K562 (cell line): ENCODE results near the gene NAXE. TPM values are rescaled to one million over a fixed set of nuclear protein-coding genes. Genes with fewer than 3 reads are reported as not detected.
A peak's percentile ranks its signal among the peaks of the same experiment; 100 is the strongest.

Experiments used
- ARNT ChIP-seq, 2 experiments: fragments of 450-650 bp; IDR thresholded peaks; 2 replicates each; pipeline ENCODE4 v1.6.1; 2016; ENCODE audit warnings: mild to moderate bottlenecking in 1 of 2
- ETV1 ChIP-seq: fragments of 450-650 bp; conservative IDR thresholded peaks from 2 replicates; pipeline ENCODE4 v1.6.1; 2016; ENCODE audit warnings: missing genetic modification characterization, control low read depth, low read depth, missing compliant biosample characterization
- MCM2 ChIP-seq: fragments of 450-650 bp; IDR thresholded peaks from 2 replicates; pipeline ENCODE4 v1.6.1; 2017; ENCODE audit warnings: low read depth, mild to moderate bottlenecking
- NCOA2 ChIP-seq, 2 experiments: fragments of 450-650 bp; IDR thresholded peaks; 2 replicates each; pipeline ENCODE4 v1.6.1; 2018; ENCODE audit warnings: mild to moderate bottlenecking in 2 of 2, moderate library complexity in 1 of 2; ENCODE audit not compliant: partially characterized antibody in 2 of 2
- NRF1 ChIP-seq, 2 experiments: fragments of 450-650 bp; IDR thresholded peaks in 1 of 2; conservative IDR thresholded peaks in 1 of 2; 2 replicates each; pipeline ENCODE4 v1.6.1; 2014; ENCODE audit warnings: mild to moderate bottlenecking in 2 of 2
- RBM25 ChIP-seq: fragments of 200-400 bp; formaldehyde crosslinking; IDR thresholded peaks from 2 replicates; pipeline ENCODE4 v1.6.1; 2018; ENCODE audit warnings: low read length, low read depth, moderate library complexity; ENCODE audit not compliant: severe bottlenecking
- TSC22D4 ChIP-seq: fragments of 450-650 bp; IDR thresholded peaks from 2 replicates; pipeline ENCODE4 v1.6.1; 2016; ENCODE audit warnings: missing genetic modification characterization, missing biosample characterization, control low read depth
- ZNF695 ChIP-seq: fragments of 450-650 bp; formaldehyde crosslinking; IDR thresholded peaks from 2 replicates; pipeline ENCODE4 v1.4.0; 2020; ENCODE audit warnings: mild to moderate bottlenecking, moderate library complexity
- polyA plus RNA-seq, 8 experiments: library from polyadenylated mRNA; depleted of rRNA in 4 of 8; stranded (reverse) in 5 of 8; unstranded in 3 of 8; fragments of >200 nt; fragmentation: Nextera tagmentation in 2 of 8; fragmentation: Illumina TruSeq in 1 of 8; extraction: Ambion mirVana in 2 of 8; extraction: Trizol in 1 of 8; gene quantifications; 2 replicates each; pipeline versions ENCODE4 v1.2.1 to v1.2.3, GENCODE V29; 2011 to 2014; ENCODE audit warnings: inconsistent platforms in 1 of 8, missing spikeins in 1 of 8
- total RNA-seq, 7 experiments: library from RNA; depleted of rRNA in 6 of 7; stranded (reverse); fragments of >200 nt in 6 of 7; fragmentation: Illumina TruSeq in 2 of 7; extraction: Trizol in 2 of 7; gene quantifications; 2 replicates each; pipeline versions ENCODE4 v1.2.1 to v1.2.3, GENCODE V29; 2011 to 2021; ENCODE audit warnings: low replicate concordance in 1 of 7
- TF ChIP-seq, protein P1 (sequence below), 2 experiments: IDR thresholded peaks; 2 replicates each; pipeline ENCODE4 v1.6.1; 2012; ENCODE audit warnings: improper control_type of control experiment in 2 of 2, low read depth in 2 of 2, low read length in 2 of 2, borderline replicate concordance in 1 of 2
- TF ChIP-seq, protein P2 (sequence below): fragments of 250-450 bp; sonication (Bioruptor Pico); IDR thresholded peaks from 2 replicates; pipeline ENCODE4 v1.4.0; 2020
- TF ChIP-seq, protein P3 (sequence below), 2 experiments: fragments of 450-650 bp; IDR thresholded peaks; 2 replicates each; pipeline ENCODE4 v1.6.1; 2018; ENCODE audit warnings: mild to moderate bottlenecking in 2 of 2, low read depth in 1 of 2; ENCODE audit not compliant: partially characterized antibody in 2 of 2

NAXE gene
- total and polyA plus RNA-seq, 9 of the 15 experiments (the other 6 are each of a cell fraction or from before 2014, with no cell fraction given), result 27.3 to 137 (median 90.0) TPM

DNA sequence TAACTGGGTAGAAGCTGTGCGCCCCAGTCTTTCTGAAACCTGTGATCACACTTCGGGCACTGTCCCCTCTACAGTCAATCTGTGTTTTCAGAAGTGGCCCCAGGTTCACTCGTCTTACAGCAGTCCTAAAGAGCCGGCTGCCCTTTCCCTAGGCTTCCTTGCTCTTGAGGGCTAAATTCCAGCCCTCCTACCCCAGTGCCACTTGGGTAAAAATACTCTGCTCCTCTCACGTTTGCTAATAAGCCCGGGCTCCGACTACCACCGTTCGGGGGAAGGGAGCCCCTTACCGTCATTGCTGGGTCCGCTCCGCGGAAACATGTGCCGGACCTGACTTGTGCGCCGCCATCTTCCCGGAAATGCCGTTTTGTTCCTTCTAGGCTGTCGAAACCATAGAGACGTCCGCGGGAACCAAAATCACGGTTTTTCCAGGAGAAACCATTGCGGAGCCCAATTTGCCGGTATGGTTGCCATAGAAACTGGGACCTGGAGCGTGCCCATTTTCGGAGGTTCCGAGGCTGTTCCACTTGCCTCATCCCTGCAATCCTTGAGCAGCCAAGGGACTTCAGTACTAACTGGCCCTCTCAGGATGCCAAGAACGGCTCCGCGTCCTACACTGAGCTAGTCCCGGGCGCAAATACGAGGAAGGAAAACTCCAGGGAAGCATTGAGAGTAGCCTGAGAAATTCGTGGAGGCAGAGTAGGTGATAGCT is 9.7 kb downstream of the NAXE start, which contains the start of gene GPATCH4 (continued):
- peak; percentile 82 for TF ChIP-seq ETV1
- TF ChIP-seq, protein P1, sequence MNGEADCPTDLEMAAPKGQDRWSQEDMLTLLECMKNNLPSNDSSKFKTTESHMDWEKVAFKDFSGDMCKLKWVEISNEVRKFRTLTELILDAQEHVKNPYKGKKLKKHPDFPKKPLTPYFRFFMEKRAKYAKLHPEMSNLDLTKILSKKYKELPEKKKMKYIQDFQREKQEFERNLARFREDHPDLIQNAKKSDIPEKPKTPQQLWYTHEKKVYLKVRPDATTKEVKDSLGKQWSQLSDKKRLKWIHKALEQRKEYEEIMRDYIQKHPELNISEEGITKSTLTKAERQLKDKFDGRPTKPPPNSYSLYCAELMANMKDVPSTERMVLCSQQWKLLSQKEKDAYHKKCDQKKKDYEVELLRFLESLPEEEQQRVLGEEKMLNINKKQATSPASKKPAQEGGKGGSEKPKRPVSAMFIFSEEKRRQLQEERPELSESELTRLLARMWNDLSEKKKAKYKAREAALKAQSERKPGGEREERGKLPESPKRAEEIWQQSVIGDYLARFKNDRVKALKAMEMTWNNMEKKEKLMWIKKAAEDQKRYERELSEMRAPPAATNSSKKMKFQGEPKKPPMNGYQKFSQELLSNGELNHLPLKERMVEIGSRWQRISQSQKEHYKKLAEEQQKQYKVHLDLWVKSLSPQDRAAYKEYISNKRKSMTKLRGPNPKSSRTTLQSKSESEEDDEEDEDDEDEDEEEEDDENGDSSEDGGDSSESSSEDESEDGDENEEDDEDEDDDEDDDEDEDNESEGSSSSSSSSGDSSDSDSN (IDR thresholded peaks at IDR 0.05; ENCODE audit: borderline replicate concordance in 1 of 2, low read depth in 2 of 2, low read length in 2 of 2), result no peak
- 0 out of 4 replicates have a peak, but pooled peaks of 1 of the 2 experiments have one; percentile 33 for TF ChIP-seq ARNT (IDR thresholded peaks at IDR 0.05)
- no peak for TF ChIP-seq MCM2
- TF ChIP-seq RBM25, result no peak
- TF ChIP-seq, protein P2, sequence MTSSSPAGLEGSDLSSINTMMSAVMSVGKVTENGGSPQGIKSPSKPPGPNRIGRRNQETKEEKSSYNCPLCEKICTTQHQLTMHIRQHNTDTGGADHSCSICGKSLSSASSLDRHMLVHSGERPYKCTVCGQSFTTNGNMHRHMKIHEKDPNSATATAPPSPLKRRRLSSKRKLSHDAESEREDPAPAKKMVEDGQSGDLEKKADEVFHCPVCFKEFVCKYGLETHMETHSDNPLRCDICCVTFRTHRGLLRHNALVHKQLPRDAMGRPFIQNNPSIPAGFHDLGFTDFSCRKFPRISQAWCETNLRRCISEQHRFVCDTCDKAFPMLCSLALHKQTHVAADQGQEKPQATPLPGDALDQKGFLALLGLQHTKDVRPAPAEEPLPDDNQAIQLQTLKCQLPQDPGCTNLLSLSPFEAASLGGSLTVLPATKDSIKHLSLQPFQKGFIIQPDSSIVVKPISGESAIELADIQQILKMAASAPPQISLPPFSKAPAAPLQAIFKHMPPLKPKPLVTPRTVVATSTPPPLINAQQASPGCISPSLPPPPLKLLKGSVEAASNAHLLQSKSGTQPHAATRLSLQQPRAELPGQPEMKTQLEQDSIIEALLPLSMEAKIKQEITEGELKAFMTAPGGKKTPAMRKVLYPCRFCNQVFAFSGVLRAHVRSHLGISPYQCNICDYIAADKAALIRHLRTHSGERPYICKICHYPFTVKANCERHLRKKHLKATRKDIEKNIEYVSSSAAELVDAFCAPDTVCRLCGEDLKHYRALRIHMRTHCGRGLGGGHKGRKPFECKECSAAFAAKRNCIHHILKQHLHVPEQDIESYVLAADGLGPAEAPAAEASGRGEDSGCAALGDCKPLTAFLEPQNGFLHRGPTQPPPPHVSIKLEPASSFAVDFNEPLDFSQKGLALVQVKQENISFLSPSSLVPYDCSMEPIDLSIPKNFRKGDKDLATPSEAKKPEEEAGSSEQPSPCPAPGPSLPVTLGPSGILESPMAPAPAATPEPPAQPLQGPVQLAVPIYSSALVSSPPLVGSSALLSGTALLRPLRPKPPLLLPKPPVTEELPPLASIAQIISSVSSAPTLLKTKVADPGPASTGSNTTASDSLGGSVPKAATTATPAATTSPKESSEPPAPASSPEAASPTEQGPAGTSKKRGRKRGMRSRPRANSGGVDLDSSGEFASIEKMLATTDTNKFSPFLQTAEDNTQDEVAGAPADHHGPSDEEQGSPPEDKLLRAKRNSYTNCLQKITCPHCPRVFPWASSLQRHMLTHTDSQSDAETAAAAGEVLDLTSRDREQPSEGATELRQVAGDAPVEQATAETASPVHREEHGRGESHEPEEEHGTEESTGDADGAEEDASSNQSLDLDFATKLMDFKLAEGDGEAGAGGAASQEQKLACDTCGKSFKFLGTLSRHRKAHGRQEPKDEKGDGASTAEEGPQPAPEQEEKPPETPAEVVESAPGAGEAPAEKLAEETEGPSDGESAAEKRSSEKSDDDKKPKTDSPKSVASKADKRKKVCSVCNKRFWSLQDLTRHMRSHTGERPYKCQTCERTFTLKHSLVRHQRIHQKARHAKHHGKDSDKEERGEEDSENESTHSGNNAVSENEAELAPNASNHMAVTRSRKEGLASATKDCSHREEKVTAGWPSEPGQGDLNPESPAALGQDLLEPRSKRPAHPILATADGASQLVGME (CRISPR knock-in tag), result 0 out of 2 replicates have a peak, but pooled peaks have one; percentile 51
- TF ChIP-seq TSC22D4 (tag), result no peak
- TF ChIP-seq, protein P3, sequence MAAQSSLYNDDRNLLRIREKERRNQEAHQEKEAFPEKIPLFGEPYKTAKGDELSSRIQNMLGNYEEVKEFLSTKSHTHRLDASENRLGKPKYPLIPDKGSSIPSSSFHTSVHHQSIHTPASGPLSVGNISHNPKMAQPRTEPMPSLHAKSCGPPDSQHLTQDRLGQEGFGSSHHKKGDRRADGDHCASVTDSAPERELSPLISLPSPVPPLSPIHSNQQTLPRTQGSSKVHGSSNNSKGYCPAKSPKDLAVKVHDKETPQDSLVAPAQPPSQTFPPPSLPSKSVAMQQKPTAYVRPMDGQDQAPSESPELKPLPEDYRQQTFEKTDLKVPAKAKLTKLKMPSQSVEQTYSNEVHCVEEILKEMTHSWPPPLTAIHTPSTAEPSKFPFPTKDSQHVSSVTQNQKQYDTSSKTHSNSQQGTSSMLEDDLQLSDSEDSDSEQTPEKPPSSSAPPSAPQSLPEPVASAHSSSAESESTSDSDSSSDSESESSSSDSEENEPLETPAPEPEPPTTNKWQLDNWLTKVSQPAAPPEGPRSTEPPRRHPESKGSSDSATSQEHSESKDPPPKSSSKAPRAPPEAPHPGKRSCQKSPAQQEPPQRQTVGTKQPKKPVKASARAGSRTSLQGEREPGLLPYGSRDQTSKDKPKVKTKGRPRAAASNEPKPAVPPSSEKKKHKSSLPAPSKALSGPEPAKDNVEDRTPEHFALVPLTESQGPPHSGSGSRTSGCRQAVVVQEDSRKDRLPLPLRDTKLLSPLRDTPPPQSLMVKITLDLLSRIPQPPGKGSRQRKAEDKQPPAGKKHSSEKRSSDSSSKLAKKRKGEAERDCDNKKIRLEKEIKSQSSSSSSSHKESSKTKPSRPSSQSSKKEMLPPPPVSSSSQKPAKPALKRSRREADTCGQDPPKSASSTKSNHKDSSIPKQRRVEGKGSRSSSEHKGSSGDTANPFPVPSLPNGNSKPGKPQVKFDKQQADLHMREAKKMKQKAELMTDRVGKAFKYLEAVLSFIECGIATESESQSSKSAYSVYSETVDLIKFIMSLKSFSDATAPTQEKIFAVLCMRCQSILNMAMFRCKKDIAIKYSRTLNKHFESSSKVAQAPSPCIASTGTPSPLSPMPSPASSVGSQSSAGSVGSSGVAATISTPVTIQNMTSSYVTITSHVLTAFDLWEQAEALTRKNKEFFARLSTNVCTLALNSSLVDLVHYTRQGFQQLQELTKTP (IDR thresholded peaks at IDR 0.05; ENCODE audit: low read depth in 1 of 2, partially characterized antibody in 2 of 2), result peak in 1 of 2 experiments; percentile 62
- no peak for TF ChIP-seq NRF1 (conservative IDR thresholded peaks at IDR 0.05 in 1 of 2, IDR thresholded peaks at IDR 0.05 in 1 of 2)
- no peak for TF ChIP-seq NCOA2 (IDR thresholded peaks at IDR 0.05; ENCODE audit: partially characterized antibody in 2 of 2)
- TF ChIP-seq ZNF695 (CRISPR knock-in tag), result no peak
